ENCODE results near the gene MCC. TPM values are rescaled to one million over a fixed set of nuclear protein-coding genes. Genes with fewer than 3 reads are reported as not detected.

The MCC gene
- total RNA-seq, 2 donors from 2014 or later = 4.3 TPM

DNA sequence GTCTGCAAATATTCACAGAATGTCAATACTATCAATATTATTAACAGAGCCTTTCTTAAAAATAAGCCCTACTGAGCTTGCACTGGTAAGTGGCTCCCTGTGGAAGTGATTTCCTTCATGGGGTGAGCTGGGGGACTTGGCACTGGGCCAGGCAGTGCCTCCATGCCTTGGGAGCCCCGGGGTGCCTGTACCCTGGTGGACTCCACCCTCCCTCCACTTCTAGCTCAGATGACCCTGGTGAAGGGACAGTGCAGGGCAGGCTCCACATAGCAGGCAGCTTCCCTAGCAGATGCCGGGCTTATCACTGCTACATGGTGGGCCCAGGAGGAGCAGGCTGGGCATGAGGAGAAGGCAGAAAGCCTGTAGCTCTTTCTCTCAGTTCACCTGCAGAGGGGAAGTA is 392.4 kb downstream of the MCC start:
- no peak overlapping the region for H3K27ac Mint-ChIP-seq
- no peak for ATAC-seq (replicated peaks)

DNA sequence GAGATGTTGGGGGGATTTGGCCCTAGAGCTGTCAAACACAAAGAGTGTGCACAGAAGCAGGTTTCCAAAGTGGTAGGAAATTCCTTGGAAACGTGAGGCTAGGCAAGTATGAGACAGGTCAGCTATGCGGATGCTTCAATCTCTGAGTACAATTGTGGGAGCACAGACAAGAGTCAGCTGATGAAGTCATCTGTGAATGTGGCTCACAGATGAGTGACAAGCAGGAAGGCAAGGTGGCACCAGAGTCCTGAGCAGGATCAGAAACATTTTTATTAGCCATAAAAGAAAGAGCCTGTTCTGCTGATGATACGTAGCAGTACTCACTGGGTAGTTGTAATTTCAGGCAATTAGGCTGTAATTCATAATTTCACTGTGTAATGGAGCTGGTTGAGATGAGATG is 394.7 kb downstream of the MCC start:
- Mint-ChIP-seq H3K4me1 (no peaks in the 10 kb centered on the region), H3K9me3 (no peaks in the 10 kb centered on the region), H3K27me3 (no peaks in the 10 kb centered on the region), H3K27ac (no peak overlapping the region), H3K4me3 (no peak overlapping the region), H3K36me3 (ENCODE audit: low read depth) (no peaks in the 10 kb centered on the region)
- ATAC-seq (replicated peaks) = no peak

More for the DNA sequence above, 392.4 kb downstream of the MCC start:
- no peaks in the 10 kb centered on the region for H3K4me1 Mint-ChIP-seq
- H3K36me3 Mint-ChIP-seq (ENCODE audit: low read depth) = no peaks in the 10 kb centered on the region
- no peak overlapping the region for H3K4me3 Mint-ChIP-seq
- H3K9me3 Mint-ChIP-seq = no peaks in the 10 kb centered on the region
- no peaks in the 10 kb centered on the region for H3K27me3 Mint-ChIP-seq

DNA sequence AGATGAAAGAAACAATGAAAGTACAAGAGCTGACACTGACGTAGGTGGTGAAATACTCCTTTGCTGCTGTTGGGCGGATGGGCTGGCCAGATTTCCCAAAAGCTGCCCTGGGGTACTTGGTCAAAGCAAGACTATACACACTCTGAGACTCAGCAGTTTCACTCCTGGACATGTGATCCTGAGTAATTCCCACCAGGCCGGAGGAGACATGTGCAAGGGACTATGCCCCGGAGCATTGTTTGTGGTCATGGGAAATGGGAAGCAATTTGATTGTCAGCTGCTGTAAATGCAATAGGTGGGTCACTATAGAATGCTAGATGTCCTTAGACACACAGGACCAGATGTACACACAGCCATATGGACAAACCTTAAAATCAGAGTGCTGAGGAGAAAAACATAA is 395.6 kb downstream of the MCC start:
- H3K36me3 Mint-ChIP-seq (ENCODE audit: low read depth) = no peaks in the 10 kb centered on the region
- no peak for ATAC-seq (replicated peaks)
- H3K27ac Mint-ChIP-seq = no peak overlapping the region
- H3K9me3 Mint-ChIP-seq = no peaks in the 10 kb centered on the region
- no peaks in the 10 kb centered on the region for H3K27me3 Mint-ChIP-seq
- H3K4me3 Mint-ChIP-seq = no peak overlapping the region
- no peaks in the 10 kb centered on the region for H3K4me1 Mint-ChIP-seq

DNA sequence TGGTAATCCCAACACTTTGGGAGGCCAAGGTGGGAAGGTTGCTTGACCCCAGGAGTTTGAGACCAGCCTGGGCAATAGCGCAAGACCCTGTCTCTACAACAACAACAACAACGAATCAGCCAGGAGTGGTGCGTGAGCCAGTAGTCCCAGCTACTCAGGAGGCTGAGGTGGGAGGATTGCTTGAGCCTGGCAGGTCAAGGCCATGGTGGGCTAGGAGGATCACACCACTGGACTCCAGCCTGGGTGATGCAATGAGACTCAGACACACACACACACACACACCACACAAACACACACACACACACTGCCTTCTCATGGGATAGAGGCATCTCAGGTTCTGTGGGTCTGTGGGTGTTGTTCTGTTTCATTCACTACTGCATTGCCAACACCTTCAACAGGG is 396.6 kb downstream of the MCC start:
- ATAC-seq (replicated peaks) = no peak
- Mint-ChIP-seq H3K27me3 (no peaks in the 10 kb centered on the region), H3K4me3 (no peak overlapping the region), H3K9me3 (no peaks in the 10 kb centered on the region), H3K36me3 (ENCODE audit: low read depth) (no peaks in the 10 kb centered on the region), H3K4me1 (no peaks in the 10 kb centered on the region), H3K27ac (no peak overlapping the region)

DNA sequence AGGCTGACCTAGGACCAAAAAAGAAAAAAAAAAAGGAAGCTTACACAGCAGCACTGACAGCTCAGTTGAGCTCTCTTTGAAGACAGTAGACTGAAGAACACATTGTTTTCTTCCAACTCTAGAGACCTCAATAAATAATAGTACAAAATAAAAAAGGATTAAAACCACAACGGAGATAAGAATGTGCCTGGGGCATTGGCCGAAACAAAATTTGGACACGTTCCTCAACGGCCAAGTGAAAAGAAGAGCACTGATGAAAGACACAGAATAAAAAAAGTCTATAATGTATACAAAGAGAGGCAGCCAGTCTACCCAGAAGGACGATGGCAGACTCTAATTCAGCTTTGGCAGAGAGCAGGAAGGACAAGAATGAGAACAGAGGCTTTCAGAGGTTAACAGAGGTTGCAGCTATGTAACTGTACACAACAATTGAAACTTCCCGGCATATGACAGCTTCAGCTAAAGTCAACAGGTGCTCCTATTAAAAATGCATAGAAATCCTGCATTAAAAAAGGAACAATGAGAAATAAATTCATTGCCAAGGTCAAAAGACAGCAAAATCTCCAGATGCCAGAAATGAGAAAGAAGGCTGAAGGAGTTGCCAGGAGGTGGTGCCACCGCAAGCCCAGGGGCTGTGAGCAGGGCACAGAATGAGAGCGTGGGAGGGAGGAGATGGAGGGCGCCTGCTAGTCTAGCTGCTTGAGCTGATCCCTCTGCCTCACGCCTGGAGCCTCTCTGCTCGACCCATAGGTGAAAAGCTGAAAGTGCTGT is 397.7 kb downstream of the MCC start:
- Mint-ChIP-seq H3K36me3 (ENCODE audit: low read depth) (no peaks in the 10 kb centered on the region), H3K9me3 (no peaks in the 10 kb centered on the region), H3K27ac (peak overlapping the region; percentile 60), H3K4me3 (no peak overlapping the region), H3K4me1 (no peaks in the 10 kb centered on the region), H3K27me3 (no peaks in the 10 kb centered on the region)
- ATAC-seq (replicated peaks) = no peak

DNA sequence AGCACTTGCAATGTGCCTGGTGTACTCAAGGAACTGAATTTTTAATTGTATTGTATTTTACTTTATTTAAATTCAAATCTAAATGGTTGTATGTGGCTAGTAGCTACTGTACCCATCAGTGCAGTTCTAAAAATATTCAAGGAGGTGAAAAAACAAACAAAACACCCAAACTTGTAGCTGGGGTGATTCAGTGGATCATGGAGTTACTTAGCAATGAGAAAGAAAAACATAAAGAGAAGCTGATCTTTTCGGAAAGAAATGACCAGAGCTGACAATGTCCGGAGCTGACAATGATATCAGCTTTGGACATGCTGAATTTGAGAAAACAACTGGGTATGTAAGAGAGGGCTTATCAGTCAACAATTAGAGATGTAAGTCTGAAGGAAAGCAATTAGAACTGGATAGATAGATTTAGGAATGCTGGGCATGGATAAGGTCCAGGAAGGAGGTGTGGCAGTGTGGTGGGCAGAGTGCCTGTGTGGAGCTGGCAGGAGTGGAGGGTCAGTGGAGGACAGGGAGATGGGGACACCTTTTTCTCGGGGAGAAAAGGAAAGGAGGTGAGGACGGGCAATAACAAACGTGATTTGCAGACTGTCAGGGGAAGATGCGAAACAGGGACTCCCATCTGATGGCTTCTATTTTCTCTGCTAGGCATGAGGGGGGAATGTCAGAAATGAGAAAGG is 398.5 kb downstream of the MCC start:
- Mint-ChIP-seq H3K36me3 (ENCODE audit: low read depth) (no peaks in the 10 kb centered on the region), H3K4me3 (no peak overlapping the region), H3K4me1 (no peaks in the 10 kb centered on the region), H3K9me3 (no peaks in the 10 kb centered on the region), H3K27ac (no peak overlapping the region), H3K27me3 (no peaks in the 10 kb centered on the region)
- ATAC-seq (replicated peaks) = no peak

DNA sequence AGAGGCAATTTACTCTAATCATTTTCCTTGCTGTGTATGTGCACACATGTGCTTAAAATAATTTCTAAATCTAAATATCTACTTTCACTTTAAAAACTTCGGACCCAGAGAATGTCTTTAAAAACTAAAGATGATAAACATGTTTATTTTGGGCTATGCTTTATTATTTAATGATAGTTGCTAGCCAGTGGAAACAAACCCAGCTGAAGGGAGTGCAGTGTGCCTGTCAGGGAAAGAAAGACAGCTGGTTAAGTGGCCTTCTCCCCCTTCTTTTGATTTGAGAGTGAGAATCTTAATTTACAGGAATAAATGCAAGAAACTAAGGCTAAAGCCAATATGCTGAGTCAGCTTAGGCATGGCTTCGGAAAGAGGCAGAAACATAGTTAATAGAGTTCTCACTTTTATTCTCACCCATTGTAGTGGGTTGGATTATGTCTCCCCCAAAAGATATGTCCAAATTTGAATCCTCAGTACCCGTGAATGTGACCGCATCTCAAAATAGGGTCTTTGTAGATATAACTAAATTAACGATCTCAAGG is 400.2 kb downstream of the MCC start:
- no peak for ATAC-seq (replicated peaks)
- H3K9me3 Mint-ChIP-seq = no peaks in the 10 kb centered on the region
- no peaks in the 10 kb centered on the region for H3K4me1 Mint-ChIP-seq
- no peak overlapping the region for H3K4me3 Mint-ChIP-seq
- H3K27me3 Mint-ChIP-seq = no peaks in the 10 kb centered on the region
- no peak overlapping the region for H3K27ac Mint-ChIP-seq
- H3K36me3 Mint-ChIP-seq (ENCODE audit: low read depth) = no peaks in the 10 kb centered on the region

DNA sequence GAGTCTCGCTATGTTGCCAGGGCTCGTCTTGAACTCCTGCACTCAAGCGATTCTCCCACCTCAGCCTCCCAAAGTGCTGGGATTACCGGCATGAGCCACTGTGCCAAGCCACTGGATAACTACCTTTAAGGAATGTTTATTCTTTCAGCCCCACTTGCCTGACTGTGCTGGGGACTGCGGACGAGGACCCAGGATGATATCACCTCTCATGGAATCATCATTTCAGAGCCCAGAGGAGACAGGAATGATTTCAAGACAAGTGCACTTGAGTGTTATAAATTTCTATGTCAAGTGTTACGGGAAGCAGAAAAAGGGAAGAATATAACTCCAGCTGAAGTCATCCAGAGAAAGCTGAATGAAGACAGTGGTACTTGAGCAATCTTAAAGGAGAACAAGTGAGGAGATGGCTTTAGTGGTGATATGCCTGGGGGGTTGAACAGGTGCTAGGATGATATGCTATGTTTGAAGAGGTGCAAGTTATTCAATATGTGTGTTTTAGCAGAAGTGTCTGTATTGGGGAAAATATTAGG is 402.3 kb downstream of the MCC start:
- no peak for ATAC-seq (replicated peaks)
- Mint-ChIP-seq H3K9me3 (no peaks in the 10 kb centered on the region), H3K27me3 (no peaks in the 10 kb centered on the region), H3K27ac (no peak overlapping the region), H3K4me1 (no peaks in the 10 kb centered on the region), H3K4me3 (no peak overlapping the region), H3K36me3 (ENCODE audit: low read depth) (peaks cover 7% of the 10 kb centered on the region)

DNA sequence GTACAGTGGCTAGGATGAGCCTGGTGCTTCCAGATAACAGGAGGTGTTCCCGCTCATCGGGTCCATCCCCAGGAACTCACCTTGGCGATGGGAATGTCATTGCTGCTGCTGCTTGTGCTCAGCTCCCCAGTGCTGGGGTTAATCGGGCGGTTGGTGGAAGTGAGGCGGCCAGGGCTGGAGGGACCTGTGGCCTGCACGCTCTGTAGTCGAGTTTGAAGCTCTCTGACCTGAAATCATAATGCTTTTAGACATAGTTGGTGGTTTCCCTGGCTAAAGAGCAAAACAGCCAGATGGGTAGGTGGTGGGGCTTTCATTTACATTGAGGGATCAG is 403.2 kb downstream of the MCC start:
- H3K4me1 Mint-ChIP-seq = no peaks in the 10 kb centered on the region
- no peaks in the 10 kb centered on the region for H3K9me3 Mint-ChIP-seq
- no peak overlapping the region for H3K27ac Mint-ChIP-seq
- peaks cover 7% of the 10 kb centered on the region for H3K36me3 Mint-ChIP-seq (ENCODE audit: low read depth)
- H3K4me3 Mint-ChIP-seq = no peak overlapping the region
- H3K27me3 Mint-ChIP-seq = no peaks in the 10 kb centered on the region
- no peak for ATAC-seq (replicated peaks)

DNA sequence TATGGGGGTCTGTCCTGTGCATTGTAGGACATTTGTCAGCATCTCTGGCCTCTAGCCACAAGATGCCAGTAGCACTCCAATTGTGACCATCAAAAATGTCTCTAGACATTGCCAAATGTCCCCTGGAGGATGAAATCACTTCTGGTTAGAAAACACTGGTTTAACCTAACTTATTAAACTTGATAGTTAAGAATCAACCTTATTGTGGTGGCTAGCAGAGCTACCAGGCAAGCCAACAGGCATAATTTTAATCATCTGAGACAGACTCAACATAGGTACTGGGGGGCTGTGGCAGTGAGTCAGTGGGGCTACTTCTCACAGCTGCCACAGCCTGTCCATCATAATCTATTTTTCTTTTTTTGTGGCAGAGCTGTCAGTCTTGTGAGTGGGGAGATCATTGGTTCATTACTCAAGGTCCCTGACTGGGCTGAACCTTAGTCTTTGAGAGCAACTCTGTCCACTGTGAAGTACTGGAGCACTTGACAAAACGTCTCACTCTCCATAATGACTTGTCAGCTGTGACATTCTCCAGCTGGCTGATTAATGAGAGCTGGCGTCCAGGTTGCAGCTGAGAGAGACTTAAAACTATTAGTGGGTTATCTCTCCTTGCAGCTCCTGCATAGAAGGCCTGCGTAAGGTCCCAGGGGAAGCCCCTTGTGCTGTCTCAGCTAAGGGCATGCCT is 403.7 kb downstream of the MCC start:
- H3K36me3 Mint-ChIP-seq (ENCODE audit: low read depth) = peaks cover 7% of the 10 kb centered on the region
- H3K4me3 Mint-ChIP-seq = no peak overlapping the region
- no peaks in the 10 kb centered on the region for H3K9me3 Mint-ChIP-seq
- H3K27ac Mint-ChIP-seq = no peak overlapping the region
- no peaks in the 10 kb centered on the region for H3K4me1 Mint-ChIP-seq
- no peak for ATAC-seq (replicated peaks)
- H3K27me3 Mint-ChIP-seq = no peaks in the 10 kb centered on the region

DNA sequence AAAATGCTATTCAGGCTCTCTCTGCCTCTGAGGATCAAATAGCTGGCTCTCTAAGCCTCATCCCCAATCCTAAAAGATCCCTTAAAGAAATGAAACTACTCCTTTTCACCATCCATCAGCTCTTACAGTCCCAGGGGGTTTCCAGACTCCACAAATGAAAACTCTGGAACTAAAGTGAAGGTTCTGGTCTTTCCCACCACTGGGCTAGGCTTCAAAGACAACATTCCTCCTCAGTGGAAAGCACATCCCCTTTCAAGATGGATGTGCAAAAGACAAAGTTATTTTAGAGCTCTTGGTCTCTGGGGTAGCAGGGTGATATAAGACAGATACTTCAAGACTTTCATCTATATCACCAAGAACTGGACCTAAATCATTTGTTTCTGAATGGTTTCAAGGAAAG is 404.8 kb downstream of the MCC start:
- no peaks in the 10 kb centered on the region for H3K9me3 Mint-ChIP-seq
- ATAC-seq (replicated peaks) = no peak
- no peak overlapping the region for H3K4me3 Mint-ChIP-seq
- H3K27me3 Mint-ChIP-seq = no peaks in the 10 kb centered on the region
- H3K36me3 Mint-ChIP-seq (ENCODE audit: low read depth) = peaks cover 11% of the 10 kb centered on the region
- H3K4me1 Mint-ChIP-seq = no peaks in the 10 kb centered on the region
- no peak overlapping the region for H3K27ac Mint-ChIP-seq

DNA sequence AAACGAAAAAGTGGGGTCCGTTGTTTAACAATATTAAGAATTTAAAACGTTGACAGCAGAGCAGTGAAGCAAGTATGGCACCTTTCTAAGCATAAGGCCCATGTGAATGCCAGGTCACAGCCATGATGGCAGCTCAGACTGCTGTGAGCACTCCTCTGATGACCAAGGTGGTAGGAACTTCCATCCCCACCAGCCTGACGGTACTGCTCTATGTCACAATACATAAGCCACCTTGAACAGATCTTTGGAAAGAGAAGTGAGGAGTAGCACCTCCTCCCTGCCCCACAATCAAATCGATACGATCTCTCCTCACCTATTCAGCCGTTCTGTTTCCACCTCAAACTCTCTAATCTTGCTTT is 405.7 kb downstream of the MCC start:
- Mint-ChIP-seq H3K27me3 (no peaks in the 10 kb centered on the region), H3K27ac (no peak overlapping the region), H3K9me3 (peaks cover 1% of the 10 kb centered on the region), H3K4me1 (no peaks in the 10 kb centered on the region), H3K36me3 (ENCODE audit: low read depth) (peaks cover 13% of the 10 kb centered on the region), H3K4me3 (no peak overlapping the region)
- ATAC-seq (replicated peaks) = no peak

DNA sequence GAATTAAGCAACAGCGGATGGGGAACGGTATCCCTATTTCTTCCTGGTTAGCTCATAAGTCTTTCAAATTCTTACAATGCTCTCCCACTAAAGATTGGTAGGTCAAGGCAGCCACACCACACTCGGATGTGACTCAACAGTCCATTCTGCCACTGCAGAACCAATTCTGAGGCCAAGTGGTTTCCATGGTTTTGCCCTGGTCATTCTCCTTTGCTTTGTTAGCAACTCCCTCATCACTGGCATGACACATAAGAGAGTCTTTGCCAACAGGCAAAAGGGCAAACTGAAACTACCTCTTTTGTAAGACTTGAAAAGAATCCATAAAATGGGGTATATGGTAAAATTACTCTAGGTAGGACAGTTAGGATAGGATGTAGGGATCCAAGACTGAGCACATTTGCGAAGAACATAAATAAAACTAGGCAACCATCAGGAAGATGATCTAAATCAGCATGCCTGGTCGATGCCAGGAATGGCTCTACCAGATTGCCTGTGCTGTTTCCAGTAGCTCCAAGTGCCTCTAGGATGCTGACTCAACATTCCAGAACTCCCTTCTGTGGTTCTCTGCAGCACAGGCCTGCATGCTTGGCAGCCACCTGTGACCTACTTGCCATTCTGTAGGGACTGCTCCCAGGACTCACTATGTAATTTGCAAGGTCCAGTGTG is 406.2 kb downstream of the MCC start:
- Mint-ChIP-seq H3K36me3 (ENCODE audit: low read depth) (peaks cover 17% of the 10 kb centered on the region), H3K27me3 (no peaks in the 10 kb centered on the region), H3K9me3 (peaks cover 4% of the 10 kb centered on the region), H3K27ac (no peak overlapping the region), H3K4me1 (no peaks in the 10 kb centered on the region), H3K4me3 (no peak overlapping the region)
- ATAC-seq (replicated peaks) = no peak

DNA sequence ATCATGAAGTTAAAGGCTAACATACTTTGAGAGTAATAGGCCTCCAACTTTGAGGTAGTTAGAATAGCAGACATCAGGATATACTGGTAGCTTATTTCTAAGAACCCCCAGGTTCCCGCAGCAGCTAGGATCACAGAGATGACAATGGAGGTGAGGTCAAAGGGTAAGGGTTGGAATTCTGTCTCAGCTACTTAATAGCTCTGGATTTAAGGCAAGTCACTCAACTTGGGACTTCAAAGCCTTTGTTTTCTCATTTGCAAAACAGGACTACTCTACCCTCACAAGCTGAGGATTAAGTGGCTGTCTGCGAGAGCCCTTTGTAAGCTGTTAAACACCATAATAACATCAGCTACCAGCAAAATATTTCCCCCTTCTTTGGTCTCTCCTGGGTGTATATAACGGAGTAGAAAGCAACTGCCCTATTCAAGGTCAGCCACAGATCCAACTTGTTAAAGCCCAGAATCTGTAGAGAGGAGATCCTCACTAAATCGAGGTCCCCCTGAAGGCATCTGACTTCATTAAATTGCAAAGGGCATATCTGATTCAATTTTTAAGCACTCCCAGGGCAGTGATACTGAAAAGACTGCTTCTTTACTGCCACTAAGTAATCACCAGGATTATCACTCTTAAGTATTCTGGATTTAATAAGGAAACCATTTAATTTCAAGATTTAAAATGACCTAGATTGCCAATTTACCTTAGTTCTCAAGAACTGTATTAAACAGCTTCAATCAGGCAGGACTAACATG is 407.0 kb downstream of the MCC start:
- Mint-ChIP-seq H3K4me3 (no peak overlapping the region), H3K27ac (no peak overlapping the region), H3K9me3 (peaks cover 4% of the 10 kb centered on the region), H3K4me1 (no peaks in the 10 kb centered on the region), H3K36me3 (ENCODE audit: low read depth) (peaks cover 19% of the 10 kb centered on the region), H3K27me3 (no peaks in the 10 kb centered on the region)
- ATAC-seq (replicated peaks) = no peak
